OCI-LY1 (cell line): Measurements from ENCODE around the gene ZNF683.

ENCODE experiments used
- EZH2 ChIP-seq: fragments of 200-600 bp; sonication (generic), shearing (Covaris generic); IDR thresholded peaks from 2 replicates; pipeline ENCODE4 v1.8.0; 2017; ENCODE audit warnings: borderline replicate concordance, mixed run types, mild to moderate bottlenecking, antibody characterized with exemption, low read length, moderate library complexity, mixed read lengths
- TF ChIP-seq, protein P1 (sequence below): fragments of 200-600 bp; sonication (generic), shearing (Covaris generic); IDR thresholded peaks from 2 replicates; pipeline ENCODE4 v1.5.1; 2017; ENCODE audit warnings: mild to moderate bottlenecking, antibody characterized with exemption, low read length, moderate library complexity, mixed read lengths

DNA sequence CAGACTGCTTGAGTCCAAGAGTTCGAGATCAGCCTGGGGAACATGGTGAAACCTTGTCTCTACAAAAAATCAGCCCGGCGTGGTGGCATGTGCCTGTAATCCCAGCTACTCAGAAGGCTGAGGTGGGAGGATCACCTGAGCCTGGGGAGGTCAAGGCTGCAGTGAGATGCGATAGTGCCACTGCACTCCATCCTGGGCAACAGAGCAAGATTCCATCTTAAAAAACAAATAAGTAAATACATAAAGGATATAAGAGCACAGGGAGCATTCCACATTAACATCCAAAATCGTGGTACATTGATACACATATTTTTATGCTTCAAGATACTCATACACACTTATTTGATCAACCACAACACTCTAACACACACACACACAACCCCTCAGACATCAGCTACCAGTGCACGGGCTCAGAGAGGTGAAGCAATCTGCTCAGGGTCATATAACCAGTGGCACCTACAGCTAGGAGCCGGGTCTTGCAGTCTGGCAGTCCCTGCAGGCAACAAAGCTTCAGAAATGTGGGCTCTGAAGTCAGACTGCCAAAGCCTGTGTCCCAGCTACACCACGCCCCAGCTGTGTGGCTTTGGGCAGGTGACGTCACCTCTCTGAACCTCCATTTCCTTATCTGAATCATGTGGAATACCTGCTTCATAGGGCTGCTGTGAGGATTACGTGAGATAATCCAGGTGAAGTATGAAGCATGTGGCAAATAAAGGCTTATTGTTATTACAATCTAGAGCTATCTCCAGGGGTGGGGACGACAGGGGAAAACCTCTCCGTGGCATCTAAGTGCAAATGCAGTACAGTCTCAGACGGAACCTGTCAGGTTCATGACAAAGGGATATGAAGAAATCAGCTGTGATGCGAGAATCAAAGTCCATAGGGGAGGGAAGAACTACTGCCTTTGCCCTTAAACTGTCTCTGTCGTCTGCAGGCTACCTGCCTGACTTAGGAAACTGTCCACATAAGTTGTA, 13.9 kb downstream of the ZNF683 start:
- no peak for TF ChIP-seq EZH2
- TF ChIP-seq, protein P1, sequence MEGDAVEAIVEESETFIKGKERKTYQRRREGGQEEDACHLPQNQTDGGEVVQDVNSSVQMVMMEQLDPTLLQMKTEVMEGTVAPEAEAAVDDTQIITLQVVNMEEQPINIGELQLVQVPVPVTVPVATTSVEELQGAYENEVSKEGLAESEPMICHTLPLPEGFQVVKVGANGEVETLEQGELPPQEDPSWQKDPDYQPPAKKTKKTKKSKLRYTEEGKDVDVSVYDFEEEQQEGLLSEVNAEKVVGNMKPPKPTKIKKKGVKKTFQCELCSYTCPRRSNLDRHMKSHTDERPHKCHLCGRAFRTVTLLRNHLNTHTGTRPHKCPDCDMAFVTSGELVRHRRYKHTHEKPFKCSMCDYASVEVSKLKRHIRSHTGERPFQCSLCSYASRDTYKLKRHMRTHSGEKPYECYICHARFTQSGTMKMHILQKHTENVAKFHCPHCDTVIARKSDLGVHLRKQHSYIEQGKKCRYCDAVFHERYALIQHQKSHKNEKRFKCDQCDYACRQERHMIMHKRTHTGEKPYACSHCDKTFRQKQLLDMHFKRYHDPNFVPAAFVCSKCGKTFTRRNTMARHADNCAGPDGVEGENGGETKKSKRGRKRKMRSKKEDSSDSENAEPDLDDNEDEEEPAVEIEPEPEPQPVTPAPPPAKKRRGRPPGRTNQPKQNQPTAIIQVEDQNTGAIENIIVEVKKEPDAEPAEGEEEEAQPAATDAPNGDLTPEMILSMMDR: no peak
